AG10803 (cell line): ENCODE data around the gene PDIA4.
"Not testable (repeated sequence)": the region's sequence is repeated elsewhere in the genome, so short reads cannot be mapped to it uniquely, and the experiment has no call there.

Experiments
- DNase-seq: peaks from one replicate; pipeline ENCODE4 v3.0.0; 2010; ENCODE audit warnings: low read depth
- H3K4me3 ChIP-seq: 2 replicates; pipeline ENCODE4 v1.5.1; 2011; ENCODE audit warnings: mild to moderate bottlenecking, low read length, control low read depth
- CTCF ChIP-seq: conservative IDR thresholded peaks from 2 replicates; pipeline ENCODE4 v1.5.1; 2011; ENCODE audit warnings: mild to moderate bottlenecking, low read length, control low read depth, inconsistent platforms

The PDIA4 gene

GRCh38 chr7:148982654-148983199 lies 45.6 kb downstream of the PDIA4 start:
- peak; percentile 33 for DNase-seq
- H3K4me3 ChIP-seq, result peak overlapping the region; percentile 73
- TF ChIP-seq CTCF, result no peak

GRCh38 chr7:148979827-148980226 lies 48.5 kb downstream of the PDIA4 start:
- DNase-seq, result no peak
- TF ChIP-seq CTCF, result no peak
- no peak overlapping the region for H3K4me3 ChIP-seq

DNA sequence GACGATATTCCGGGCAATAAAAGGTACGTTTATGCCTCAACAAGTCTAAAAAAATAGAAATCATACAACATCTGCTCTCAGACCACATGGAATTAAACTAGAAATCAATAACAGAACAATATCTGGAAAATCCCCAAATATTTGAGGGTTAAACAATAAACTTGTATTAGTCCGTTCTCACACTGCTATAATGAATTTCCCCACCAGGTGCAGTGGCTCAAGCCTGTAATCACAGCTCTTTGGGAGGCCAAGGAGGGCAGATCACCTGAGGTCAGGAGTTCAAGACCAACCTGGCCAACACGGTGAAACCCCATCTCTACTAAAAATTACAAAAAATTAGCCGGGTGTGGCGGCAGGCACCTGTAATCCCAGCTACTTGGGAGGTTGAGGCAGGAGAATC lies 49.2 kb downstream of the PDIA4 start:
- not testable (repeated sequence) for DNase-seq

DNA sequence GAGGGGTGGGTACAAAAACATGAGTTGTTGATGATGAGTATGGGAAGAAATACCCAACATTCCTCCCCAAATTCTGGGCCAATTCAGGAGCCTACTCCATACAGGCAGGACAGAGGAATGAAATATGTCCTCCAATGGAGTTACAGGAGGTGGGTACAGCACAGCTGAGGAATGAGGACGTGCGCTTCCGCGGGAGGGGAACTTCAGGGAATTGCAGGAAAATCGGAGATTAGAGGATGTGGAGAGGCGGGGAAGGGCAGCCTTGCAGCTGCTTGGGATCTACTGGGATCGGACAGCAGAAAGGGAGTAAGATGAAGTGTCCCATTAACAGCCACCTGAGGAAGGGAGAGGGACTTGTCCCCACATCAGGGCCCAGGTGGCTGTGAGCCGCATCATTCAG lies 50.2 kb downstream of the PDIA4 start:
- no peak for DNase-seq
- no peak overlapping the region for H3K4me3 ChIP-seq
- no peak for TF ChIP-seq CTCF

More for the DNA sequence above, 49.2 kb downstream of the PDIA4 start:
- not testable (repeated sequence) for H3K4me3 ChIP-seq

GRCh38 chr7:148975896-148976295 lies 52.4 kb downstream of the PDIA4 start:
- H3K4me3 ChIP-seq, result no peak overlapping the region
- DNase-seq, result no peak
- TF ChIP-seq CTCF, result no peak

DNA sequence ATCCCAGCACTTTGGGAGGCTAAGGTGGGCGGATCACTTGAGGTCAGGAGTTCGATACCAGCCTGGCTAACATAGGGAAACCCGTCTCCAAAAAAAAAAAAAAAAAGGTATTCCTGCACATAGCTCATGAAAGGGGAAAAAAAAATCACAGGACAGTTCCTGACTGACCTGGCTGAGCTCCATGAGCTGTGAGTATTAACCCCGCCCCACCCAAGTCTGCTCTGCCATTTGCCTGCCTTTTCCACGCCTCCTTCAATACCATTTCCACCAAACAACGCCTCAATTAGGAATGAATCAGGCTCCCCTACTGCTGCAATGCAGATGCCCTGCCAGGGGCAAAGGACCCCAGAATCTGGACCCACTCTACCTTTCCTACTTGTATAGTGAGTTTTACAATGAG lies 55.0 kb downstream of the PDIA4 start:
- DNase-seq, result no peak
- no peak for TF ChIP-seq CTCF

DNA sequence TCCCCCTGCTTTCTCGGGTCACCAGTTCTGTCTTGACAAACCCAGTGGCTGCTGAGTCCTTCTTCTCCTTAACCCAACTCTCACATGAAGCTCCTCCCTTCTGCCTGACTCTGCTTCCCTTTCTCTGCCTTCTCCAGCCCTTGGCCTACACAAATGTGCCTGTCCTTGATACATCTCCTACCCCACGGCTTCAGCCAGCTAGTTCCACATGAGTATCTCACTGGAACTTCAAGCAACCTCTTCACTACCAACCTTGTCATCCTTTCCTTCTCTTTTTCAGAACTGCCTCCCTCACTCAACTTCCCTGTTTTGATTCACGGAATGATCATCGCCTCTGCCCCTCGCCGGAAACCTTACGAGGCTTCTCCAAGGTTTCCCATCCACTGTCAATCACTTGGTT lies 55.9 kb downstream of the PDIA4 start:
- no peak for DNase-seq

More for the DNA sequence above, 55.0 kb downstream of the PDIA4 start:
- no peak overlapping the region for H3K4me3 ChIP-seq

More for the DNA sequence above, 55.9 kb downstream of the PDIA4 start:
- no peak overlapping the region for H3K4me3 ChIP-seq
- no peak for TF ChIP-seq CTCF
